HG03571 (cell line): ENCODE results near the gene ZCCHC17.

Experiments used
- ATAC-seq: cut with Tn5 transposase; IDR thresholded peaks from one replicate; pipeline ENCODE4 v1.9.1; 2021; ENCODE audit not compliant: unreplicated experiment

Gene ZCCHC17

GRCh38 chr1:31389616-31390015 is 92.8 kb downstream of the ZCCHC17 start:
- ATAC-seq = no peak

- no peak for ATAC-seq
These were observed 93.2 kb downstream of the ZCCHC17 start for GRCh38 chr1:31390071-31390470.

- no peak for ATAC-seq
These were observed 96.6 kb downstream of the ZCCHC17 start for GRCh38 chr1:31393463-31393862.

GRCh38 chr1:31394584-31395193 is 97.9 kb downstream of the ZCCHC17 start:
- no peak for ATAC-seq

- ATAC-seq = no peak
These were observed 100.0 kb downstream of the ZCCHC17 start for GRCh38 chr1:31396633-31397351.

- no peak for ATAC-seq
These were observed 100.7 kb downstream of the ZCCHC17 start for GRCh38 chr1:31397360-31398095.

- ATAC-seq = no peak
These were observed 101.4 kb downstream of the ZCCHC17 start for GRCh38 chr1:31398246-31398645.

GRCh38 chr1:31399976-31400375 is 103.1 kb downstream of the ZCCHC17 start:
- no peak for ATAC-seq

- ATAC-seq = no peak
These were observed 103.6 kb downstream of the ZCCHC17 start for GRCh38 chr1:31400393-31400792.

- ATAC-seq = no peak
These were observed 104.4 kb downstream of the ZCCHC17 start for GRCh38 chr1:31401241-31401640.

- ATAC-seq = no peak
These were observed 108.9 kb downstream of the ZCCHC17 start for GRCh38 chr1:31405578-31406245.

- ATAC-seq = no peak
These were observed 110.3 kb downstream of the ZCCHC17 start for GRCh38 chr1:31407029-31407626.

GRCh38 chr1:31408788-31409318 is 112.0 kb downstream of the ZCCHC17 start:
- no peak for ATAC-seq

- ATAC-seq = no peak
These were observed 113.4 kb downstream of the ZCCHC17 start for GRCh38 chr1:31409946-31410858.

- ATAC-seq = no peak
These were observed 114.0 kb downstream of the ZCCHC17 start for GRCh38 chr1:31410871-31411270.

- no peak for ATAC-seq
These were observed 115.4 kb downstream of the ZCCHC17 start for GRCh38 chr1:31412205-31412604.

GRCh38 chr1:31412732-31413404 is 116.0 kb downstream of the ZCCHC17 start, which contains the start of gene SERINC2:
SERINC2 (plus strand) TSS chr1:31413213; CDS start chr1:31413266, 53 bp downstream.
- ATAC-seq = no peak

GRCh38 chr1:31413405-31414001 is 116.7 kb downstream of the ZCCHC17 start:
- no peak for ATAC-seq
